Nephron (organoid): ENCODE measurements around the gene CLTCL1.
"Not testable (repeated sequence)": the region's sequence is repeated elsewhere in the genome, so short reads cannot be mapped to it uniquely, and the experiment has no call there.

ENCODE experiments used
- H3K27ac Mint-ChIP-seq, 3 experiments: 2 replicates each; pipeline ENCODE4 v1.8.0; 2020; ENCODE audit warnings: mixed read lengths in 3 of 3, mild to moderate bottlenecking in 2 of 3, moderate library complexity in 1 of 3
- H3K27me3 Mint-ChIP-seq: 2 replicates; pipeline ENCODE4 v1.8.0; 2021; ENCODE audit warnings: low read depth, mild to moderate bottlenecking, moderate library complexity, mixed read lengths
- H3K36me3 Mint-ChIP-seq: 2 replicates; pipeline ENCODE4 v1.8.0; 2020; ENCODE audit warnings: low read depth, mixed read lengths
- H3K4me1 Mint-ChIP-seq: 2 replicates; pipeline ENCODE4 v1.8.0; 2020; ENCODE audit warnings: mixed read lengths
- H3K4me3 Mint-ChIP-seq, 3 experiments: 2 replicates each; pipeline ENCODE4 v1.8.0; 2020; ENCODE audit warnings: mild to moderate bottlenecking in 3 of 3, mixed read lengths in 3 of 3, moderate library complexity in 2 of 3
- H3K9me3 Mint-ChIP-seq: 2 replicates; pipeline ENCODE4 v1.8.0; 2020; ENCODE audit warnings: mixed read lengths
- TF ChIP-seq, protein P1 (sequence below), 3 experiments: fragments of 200-600 bp; sonication (generic); IDR thresholded peaks; one replicate each; pipeline ENCODE4 v1.5.0; 2021; ENCODE audit warnings: antibody characterized with exemption in 3 of 3; ENCODE audit not compliant: unreplicated experiment in 3 of 3

The CLTCL1 gene

DNA sequence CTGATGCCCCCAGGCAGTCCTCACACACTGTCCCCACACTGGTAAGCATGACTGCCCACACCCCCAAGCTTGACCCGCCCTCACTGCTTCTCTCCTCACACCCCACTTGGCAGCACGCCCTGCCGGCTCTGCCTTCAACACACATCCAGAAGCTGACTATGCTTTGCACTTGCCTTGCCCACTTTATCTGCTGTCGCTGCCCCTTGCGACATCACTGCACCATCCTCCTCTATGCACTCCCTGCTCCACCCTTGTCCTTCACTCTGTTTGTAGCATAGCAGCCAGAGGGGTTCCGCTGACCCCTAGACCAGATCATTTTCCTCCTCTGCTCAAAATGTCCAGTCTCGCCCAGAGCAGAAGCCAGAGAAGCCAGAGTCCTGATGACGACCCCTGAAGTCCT lies 87.7 kb downstream of the CLTCL1 start:
- Mint-ChIP-seq H3K4me1 (no peaks in the 10 kb centered on the region), H3K36me3 (no peaks in the 10 kb centered on the region), H3K27me3 (no peaks in the 10 kb centered on the region), H3K27ac (no peak overlapping the region), H3K4me3 (no peak overlapping the region), H3K9me3 (no peaks in the 10 kb centered on the region)
- TF ChIP-seq, protein P1, sequence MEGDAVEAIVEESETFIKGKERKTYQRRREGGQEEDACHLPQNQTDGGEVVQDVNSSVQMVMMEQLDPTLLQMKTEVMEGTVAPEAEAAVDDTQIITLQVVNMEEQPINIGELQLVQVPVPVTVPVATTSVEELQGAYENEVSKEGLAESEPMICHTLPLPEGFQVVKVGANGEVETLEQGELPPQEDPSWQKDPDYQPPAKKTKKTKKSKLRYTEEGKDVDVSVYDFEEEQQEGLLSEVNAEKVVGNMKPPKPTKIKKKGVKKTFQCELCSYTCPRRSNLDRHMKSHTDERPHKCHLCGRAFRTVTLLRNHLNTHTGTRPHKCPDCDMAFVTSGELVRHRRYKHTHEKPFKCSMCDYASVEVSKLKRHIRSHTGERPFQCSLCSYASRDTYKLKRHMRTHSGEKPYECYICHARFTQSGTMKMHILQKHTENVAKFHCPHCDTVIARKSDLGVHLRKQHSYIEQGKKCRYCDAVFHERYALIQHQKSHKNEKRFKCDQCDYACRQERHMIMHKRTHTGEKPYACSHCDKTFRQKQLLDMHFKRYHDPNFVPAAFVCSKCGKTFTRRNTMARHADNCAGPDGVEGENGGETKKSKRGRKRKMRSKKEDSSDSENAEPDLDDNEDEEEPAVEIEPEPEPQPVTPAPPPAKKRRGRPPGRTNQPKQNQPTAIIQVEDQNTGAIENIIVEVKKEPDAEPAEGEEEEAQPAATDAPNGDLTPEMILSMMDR (IDR thresholded peaks at IDR 0.05; ENCODE audit: unreplicated experiment in 3 of 3) = no peak

DNA sequence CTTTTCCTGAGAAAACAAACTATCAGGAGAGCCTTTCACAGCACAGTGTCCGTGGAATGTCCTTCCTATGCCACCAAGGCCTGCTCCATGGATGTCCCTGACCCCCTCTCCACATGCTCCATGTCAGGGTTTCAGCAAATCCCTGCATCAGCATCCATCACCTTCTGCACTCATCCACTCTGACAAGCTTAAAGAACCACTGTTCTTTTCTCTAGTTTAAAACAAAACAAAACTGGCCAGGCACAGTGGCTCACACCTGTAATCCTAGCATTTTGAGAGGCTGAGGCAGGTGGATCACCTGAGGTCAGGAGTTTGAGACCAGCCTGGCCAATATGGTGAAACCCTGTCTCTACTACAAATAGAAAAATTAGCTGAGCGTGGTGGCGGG lies 88.7 kb downstream of the CLTCL1 start:
- H3K4me1 Mint-ChIP-seq, H3K36me3 Mint-ChIP-seq, H3K4me3 Mint-ChIP-seq, H3K27ac Mint-ChIP-seq, H3K9me3 Mint-ChIP-seq, H3K27me3 Mint-ChIP-seq: not testable (repeated sequence)

DNA sequence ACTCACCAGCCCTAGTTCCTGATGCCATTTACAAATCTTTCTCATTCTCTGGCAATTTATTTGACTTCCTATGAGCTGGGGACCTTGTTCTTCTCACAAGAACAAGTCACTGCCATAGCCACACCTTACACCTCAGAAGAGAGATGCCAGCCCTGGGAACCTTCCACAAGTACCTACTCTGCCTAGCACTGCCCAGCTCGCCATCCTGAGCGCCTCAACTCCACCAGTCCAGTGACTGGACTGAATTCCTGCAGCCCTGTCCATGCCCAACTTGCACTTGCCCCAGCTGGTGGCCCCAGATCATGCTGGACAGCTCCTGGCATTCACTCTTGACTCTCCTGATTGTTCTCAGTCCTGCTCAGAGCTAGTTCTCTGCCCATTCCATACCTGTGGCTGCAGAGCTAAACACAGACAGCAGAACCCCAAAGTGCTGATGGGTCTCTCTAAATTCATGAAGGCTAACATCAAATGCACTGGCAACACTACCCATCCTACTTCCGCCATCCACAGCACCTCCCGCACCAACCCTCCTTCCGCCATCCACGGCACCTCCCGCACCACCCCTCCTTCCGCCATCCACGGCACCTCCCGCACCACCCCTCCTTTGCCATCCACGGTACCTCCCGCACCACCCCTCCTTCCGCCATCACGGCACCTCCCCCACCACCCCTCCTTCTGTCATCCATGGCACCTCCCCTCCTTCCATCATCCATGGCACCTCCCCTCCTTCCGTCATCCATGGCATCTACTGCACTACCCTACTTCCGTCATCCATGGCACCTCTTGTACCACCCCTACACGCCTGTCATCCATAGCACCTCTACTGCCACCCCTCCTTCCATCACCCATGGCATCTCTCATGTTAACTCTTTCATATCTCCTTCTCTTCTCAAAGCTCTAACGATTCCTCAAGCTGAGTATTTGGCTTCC lies 89.4 kb downstream of the CLTCL1 start:
- H3K27ac Mint-ChIP-seq = no peak overlapping the region

DNA sequence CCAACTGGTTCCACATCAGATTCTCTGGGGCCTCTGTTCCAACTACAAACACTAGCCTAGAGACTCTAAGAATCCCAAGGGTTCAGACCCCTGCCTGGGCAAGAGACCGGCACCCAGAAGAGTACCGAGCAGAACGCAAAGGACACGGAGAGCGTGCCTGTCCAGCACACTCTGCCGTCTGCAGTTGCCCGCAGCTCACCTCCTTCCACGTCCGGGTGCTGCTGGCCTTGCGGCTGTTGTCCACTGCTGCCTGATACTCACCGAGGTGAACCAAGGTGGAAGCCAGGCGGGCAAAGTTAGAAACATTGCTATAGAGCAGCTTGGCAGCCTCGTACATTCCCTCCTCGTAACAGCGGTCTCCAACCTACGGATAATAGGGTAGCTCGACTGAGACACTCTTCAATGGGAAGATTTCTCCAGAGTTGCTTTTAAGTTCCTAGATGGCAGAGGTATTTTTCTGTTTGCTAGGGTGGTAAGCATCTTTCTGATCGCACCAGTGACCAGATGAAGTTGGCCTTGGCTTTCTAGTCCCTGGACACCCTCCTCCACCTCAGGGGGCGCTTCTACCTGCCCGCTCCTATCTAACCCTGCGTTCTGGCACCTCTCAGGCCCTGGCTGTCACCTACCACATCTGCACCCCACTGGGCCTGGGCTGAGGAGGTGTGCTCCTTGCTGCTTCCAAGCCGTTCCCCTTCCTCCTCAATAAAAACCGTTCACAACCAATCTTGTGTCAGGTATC lies 90.2 kb downstream of the CLTCL1 start:
- H3K4me1 Mint-ChIP-seq = no peaks in the 10 kb centered on the region
- TF ChIP-seq, protein P1 (IDR thresholded peaks at IDR 0.05; ENCODE audit: unreplicated experiment in 3 of 3) = no peak
- H3K9me3 Mint-ChIP-seq = no peaks in the 10 kb centered on the region
- H3K4me3 Mint-ChIP-seq = no peak overlapping the region
- no peak overlapping the region for H3K27ac Mint-ChIP-seq
- no peaks in the 10 kb centered on the region for H3K36me3 Mint-ChIP-seq
- H3K27me3 Mint-ChIP-seq = no peaks in the 10 kb centered on the region

More for the DNA sequence above, 89.4 kb downstream of the CLTCL1 start:
- Mint-ChIP-seq H3K4me3 (no peak overlapping the region), H3K4me1 (no peaks in the 10 kb centered on the region), H3K9me3 (no peaks in the 10 kb centered on the region), H3K27me3 (no peaks in the 10 kb centered on the region), H3K36me3 (no peaks in the 10 kb centered on the region)
- TF ChIP-seq, protein P1 (IDR thresholded peaks at IDR 0.05; ENCODE audit: unreplicated experiment in 3 of 3) = no peak

DNA sequence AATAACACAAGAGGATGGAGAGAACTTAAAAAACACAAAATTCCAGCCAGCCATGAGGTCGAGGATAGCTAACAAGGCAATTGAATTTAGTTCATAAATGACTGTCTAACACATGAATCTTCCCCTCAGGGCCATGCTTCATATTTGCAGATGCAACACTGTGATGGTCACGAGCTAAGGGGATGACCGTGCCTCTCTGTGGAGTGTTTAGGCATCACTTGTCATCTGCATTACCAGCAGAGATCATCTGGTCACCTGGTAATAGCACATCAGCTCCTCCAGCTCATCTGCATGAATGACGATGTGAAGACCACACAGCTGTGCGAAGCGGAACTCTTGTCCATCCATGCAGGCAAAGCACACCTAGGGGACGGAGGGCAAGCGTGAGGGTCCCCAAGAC lies 92.0 kb downstream of the CLTCL1 start:
- no peak overlapping the region for H3K4me3 Mint-ChIP-seq
- H3K27me3 Mint-ChIP-seq = no peaks in the 10 kb centered on the region
- no peaks in the 10 kb centered on the region for H3K36me3 Mint-ChIP-seq
- no peaks in the 10 kb centered on the region for H3K4me1 Mint-ChIP-seq
- no peaks in the 10 kb centered on the region for H3K9me3 Mint-ChIP-seq
- H3K27ac Mint-ChIP-seq = no peak overlapping the region
- TF ChIP-seq, protein P1 (IDR thresholded peaks at IDR 0.05; ENCODE audit: unreplicated experiment in 3 of 3) = no peak

DNA sequence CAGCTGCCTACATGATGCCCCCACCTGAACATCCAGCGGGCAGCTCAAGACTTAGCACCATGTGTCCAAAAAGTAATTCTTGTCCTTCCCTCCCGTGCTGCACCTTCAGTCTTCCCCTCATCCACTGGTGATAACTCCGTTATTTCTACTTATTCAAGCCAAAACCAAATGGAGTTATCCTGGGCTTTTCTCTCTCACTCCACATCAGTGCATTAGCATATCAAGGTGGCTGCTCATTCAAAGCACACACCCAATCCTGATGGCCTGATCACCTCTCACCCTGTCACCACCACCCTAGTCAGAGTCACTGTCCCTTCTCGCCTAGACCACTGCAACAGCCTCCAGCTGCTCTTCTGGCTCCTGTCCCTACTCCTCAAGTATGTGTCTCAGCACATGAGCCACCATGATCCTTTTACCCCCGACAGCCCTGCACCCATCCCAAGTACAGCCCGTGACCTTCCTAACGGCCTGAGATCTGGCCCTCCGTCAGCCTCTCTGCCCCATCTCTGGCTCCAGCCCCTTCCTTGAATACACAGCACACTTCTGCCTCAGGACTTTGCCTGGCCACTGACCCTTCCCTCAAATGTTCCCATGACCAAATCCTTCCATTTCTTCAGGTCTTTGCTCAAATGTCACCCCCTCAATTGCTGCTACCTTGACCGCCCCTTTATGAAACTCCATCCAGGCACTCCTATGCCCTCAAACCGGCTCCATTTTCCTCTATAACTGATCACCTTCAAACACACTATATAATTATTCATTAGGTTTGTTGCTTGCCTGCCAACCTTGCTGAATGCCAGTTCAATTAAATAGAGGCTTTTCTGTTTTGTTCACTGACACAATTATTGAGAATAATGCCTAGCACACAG lies 93.3 kb downstream of the CLTCL1 start:
- peaks cover under 1% of the 10 kb centered on the region for H3K36me3 Mint-ChIP-seq
- H3K4me1 Mint-ChIP-seq = no peaks in the 10 kb centered on the region
- H3K27ac Mint-ChIP-seq = no peak overlapping the region
- no peak overlapping the region for H3K4me3 Mint-ChIP-seq
- TF ChIP-seq, protein P1 (IDR thresholded peaks at IDR 0.05; ENCODE audit: unreplicated experiment in 3 of 3) = no peak
- H3K27me3 Mint-ChIP-seq = no peaks in the 10 kb centered on the region
- no peaks in the 10 kb centered on the region for H3K9me3 Mint-ChIP-seq
